ENCODE results near the gene ZDHHC12.

The ZDHHC12 gene

DNA sequence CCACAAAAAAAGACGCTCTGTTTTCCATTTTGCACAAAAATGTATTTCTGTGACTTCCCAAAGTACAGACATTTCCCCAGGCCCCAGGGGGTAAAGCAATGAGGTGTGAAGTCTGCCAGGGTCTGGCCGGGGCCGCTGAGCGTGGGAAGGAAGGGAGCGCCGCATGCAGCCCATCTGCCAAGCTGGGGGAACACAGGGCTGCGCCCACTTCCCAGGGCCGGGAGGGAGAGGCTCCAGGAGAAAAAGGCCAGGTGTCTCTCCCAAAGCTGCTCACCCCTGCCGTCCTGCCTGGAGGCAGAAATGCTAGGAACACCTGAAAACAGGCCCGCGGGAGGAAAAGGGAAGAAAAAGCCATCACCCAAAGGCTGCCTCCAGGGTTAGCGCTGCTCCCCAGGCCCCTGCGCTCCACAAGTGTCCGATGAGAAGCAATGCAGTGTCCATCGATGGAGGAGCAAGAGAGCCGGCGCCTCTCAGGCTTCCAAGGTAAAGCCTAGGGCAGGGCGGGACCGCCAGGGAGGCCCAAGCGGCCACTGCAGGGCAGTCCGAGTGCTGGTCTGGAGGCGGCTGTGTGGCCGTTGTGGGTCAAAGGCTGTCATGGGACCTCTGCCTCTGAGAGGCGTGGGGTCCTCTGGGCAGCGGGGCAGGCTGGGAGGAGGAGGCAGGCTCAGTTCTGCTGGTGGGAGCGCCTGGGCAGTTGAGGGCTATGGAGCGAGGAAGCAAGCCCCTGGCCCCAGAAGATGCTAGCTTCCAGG, 6.0 kb upstream of the ZDHHC12 start:
- no peak for DNase-seq

DNA sequence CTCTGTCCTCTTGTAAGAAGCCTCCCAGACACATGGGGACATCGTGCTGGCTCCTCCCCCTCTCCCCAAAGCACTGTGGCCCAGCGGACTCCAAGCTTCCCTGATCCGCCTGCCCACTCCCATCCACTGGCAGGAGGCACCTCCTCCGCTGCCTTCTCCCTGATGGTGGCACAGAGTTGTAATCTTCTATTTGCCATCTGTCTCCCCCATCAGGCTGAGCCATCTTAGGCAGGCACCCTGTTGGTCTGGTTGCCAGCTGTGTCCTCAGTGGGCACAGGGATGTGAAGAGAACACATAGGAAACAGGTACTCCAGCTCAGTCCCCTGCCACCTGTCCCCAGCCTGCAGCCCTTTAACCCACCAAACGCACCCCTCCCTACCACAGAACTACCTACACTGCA, 5.4 kb upstream of the ZDHHC12 start:
- DNase-seq, result no peak

- no peak for DNase-seq
Measured at GRCh38 chr9:128728298-128728697, 4.4 kb upstream of the ZDHHC12 start.

DNA sequence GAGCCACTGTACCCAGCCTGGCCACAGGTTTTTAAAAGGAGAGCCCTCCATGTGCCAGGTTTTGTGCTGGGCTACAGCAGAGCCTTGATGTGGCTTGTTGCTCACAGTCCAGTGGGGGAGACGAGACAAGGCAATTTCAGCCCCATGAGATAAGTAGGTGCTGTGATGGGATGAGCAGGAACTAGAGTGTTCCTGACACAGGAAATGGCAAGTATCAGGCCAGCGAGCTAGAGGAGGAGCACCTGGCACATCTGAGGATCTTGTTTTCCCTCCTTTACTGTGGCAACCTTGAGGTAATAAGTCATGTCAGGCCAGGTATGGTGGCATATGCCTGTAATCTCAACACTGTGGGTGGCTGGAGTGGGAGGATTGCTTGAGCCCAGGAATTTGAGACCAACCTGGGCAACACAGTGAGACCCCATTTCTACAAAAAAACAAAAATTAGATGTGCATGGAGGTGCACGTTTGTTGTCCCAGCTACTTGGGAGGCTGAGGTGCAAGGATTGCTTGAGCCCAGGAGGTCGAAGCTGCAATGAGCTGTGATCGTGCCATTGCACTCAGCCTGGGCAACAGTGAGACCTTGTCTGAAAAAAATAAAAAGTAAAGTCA, 3.8 kb upstream of the ZDHHC12 start:
- no peak for DNase-seq

DNA sequence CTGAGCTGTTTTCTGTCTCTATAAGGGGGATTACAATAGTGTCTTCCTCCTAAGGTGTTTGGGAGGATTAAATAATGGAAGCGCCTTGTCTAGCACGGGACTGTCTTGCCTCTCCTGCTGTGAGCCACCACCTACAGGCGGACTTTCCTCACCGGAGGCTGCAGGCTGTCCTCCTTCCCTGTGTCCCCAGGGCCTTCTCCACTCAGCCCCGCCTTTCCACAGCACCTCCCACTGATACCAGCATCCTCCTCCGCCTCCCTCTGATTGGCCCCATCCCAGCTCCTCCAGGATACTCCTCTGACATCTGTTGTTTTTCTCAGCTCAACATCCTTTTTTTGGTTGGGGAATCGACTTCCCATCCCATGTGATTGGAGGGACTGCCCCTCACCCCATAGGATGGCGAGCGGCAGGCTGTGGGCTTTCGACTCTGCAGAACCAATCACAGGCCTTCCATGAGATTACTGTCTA, 851 bp upstream of the ZDHHC12 start:
- DNase-seq, result no peak

DNA sequence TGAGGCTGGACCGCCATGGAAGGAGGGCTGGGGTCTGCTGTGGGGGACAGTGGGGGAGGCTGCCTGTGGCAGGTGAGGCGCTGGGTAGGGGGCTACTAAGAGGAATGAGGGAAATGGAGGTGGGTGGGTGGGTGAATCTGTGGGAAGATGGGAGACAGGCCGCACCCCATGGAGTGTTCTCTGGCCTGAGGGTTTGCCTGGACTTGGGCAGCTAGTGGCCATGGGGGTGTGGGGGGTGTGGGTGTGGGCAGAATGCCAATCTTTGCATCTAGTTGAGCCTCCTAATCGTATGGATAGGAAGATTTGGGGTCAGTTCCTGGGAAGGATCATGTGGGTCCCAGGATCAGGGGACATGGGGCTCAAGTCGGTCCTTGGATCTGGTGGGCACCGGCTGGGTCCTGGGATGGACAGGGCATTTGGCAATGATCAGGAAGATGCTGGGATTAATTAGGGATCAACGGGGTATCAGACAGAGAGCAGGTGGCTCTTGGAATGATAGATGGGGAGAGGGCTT, 518 bp downstream of the ZDHHC12 start:
- DNase-seq, result no peak

DNA sequence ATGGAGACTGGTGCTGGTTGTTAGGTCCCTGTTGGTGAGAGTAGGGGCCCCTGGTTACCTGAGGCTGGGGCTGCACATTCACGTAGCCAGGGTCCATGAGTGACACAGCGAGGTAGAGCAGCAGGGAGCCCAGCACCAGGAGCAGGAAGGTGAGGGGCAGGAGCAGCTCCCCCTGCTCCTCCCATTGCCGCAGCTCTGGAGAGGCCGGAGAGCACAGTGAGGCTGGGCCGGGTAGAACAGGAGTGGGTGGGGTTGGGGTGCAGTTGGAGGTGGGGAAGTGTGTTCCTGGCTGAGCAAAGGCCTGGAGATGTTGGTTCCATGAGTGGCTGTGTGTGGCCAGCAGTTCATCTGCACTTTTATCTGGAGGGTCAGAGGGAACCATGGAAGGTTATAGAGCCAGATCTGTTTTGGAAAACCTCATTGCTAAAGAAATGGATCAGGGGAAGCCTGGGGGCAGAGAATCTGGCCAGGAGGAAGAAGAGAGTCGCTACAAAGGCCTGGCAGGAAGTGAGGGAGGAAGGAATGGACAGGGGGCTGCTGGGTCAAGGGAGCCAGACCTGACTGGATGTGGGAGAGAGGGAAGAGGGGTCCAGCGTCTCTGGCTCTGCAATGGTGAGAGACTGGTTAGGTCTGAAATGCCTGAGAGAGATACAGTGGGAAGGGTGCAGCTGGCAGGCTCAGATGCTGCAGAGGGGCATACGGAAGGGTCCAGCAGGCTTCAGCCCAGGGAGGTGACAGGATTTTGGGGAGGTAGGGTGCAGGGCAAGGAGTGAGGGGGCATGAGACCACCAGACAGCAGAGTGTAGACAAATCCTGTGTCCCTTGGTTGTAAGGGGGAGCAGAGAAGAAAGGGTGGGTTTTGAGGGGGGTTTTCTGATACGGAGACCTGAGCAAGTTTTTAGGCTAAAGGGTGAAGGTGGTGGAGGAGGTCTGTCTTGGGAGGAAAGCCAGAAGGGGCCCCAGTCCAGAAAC, 1.3 kb downstream of the ZDHHC12 start:
- DNase-seq, result no peak

- DNase-seq, result no peak
Measured at GRCh38 chr9:128721487-128722010, 2.4 kb downstream of the ZDHHC12 start.

DNA sequence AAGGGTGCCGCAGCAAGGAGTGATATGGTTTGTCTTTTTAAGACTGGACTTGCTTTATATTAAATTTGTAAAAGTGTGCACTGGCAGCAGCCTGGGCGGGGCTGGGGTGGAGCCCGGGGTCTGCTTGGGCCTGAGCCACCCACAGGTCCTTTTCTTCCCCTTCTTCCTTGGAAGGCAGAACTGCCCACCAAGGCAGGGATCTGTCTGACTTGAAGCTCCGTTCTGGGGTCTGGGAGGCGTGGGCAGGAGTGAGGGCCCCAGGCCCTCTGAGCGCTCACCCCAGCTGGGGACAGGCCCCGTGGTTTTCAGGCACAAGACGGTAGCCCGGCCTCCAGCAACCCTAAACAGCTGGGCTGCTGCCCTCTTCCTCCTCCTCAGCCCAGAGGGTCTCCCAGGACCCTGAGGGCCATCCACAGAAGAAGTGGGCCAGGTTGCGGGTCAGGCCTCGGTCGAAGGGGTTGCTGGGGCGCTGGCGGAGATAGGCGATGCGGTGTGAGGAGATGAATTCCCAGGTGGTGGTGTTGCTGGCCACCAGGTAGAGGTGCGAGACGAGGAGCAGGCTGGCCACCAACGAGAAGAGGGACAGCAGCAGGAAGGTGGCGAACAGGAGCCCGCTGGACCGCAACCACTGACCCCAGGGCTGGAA, 3.0 kb downstream of the ZDHHC12 start:
- no peak for DNase-seq

GRCh38 chr9:128719919-128720605, 3.9 kb downstream of the ZDHHC12 start:
- DNase-seq, result no peak

DNA sequence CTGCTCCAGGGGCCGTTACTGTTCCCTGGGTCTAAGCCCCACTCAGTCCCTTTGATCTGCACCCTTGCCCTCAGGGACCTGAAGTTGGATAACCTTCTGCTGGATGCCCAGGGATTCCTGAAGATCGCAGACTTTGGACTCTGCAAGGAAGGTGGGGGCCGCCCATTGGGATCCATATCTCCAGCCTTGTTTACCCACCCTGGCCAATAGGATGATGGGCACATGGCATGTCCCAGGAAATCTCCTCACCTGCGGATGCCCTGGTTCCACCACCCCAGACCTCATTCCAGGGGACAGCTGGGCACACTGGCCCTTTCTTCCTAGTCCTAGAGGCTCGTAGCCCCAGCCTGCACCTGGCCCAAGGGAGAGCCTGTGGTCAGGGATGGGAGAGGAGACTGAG, 5.5 kb downstream of the ZDHHC12 start:
- DNase-seq, result no peak

DNA sequence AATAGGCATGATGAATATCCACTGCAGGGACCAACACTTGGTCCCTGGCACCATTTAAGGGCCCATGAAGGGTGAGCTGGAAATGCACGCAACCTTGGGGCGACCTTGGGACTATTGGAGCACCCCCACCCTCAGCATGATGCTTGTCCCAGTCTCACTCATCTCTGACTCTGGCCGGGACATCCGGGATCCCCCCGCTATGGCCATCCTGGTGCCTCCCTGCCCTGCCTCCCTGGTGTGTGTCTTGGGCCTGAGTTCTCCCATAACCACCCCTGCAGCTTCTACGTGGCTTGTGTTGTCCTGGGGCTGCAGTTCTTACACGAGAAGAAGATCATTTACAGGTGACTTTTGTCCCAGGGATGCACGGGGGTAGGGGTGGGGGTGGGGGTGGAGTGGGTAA, 5.9 kb downstream of the ZDHHC12 start:
- no peak for DNase-seq

- DNase-seq, result no peak
Measured at GRCh38 chr9:128716581-128717254, 7.2 kb downstream of the ZDHHC12 start.

DNA sequence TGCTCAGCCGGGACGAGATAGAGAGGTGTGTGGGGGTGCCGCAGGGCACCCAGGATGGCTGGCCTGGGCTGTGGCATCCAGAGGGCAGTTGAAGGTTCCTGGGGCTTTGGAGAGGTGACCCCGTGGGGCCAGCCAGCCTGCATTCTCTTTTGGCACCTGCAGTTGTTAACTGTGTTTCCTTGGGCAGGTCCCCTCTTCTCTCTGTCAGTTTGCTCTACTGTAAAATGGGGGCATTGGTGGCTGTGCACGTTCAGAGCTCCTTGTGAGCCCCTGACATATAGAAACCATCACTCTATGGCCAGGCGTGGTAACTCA, 8.5 kb downstream of the ZDHHC12 start:
- DNase-seq, result no peak

- no peak for DNase-seq
Measured at GRCh38 chr9:128714586-128715435, 9.1 kb downstream of the ZDHHC12 start.

- DNase-seq, result no peak
Measured at GRCh38 chr9:128713941-128714573, 9.9 kb downstream of the ZDHHC12 start.

GRCh38 chr9:128713411-128713780, 10.5 kb downstream of the ZDHHC12 start:
- DNase-seq, result no peak

GRCh38 chr9:128712451-128713410, 11.2 kb downstream of the ZDHHC12 start:
- DNase-seq, result no peak

GRCh38 chr9:128707446-128707845, 16.5 kb downstream of the ZDHHC12 start:
- no peak for DNase-seq
